ENCODE results near the gene SYT5.

DNA sequence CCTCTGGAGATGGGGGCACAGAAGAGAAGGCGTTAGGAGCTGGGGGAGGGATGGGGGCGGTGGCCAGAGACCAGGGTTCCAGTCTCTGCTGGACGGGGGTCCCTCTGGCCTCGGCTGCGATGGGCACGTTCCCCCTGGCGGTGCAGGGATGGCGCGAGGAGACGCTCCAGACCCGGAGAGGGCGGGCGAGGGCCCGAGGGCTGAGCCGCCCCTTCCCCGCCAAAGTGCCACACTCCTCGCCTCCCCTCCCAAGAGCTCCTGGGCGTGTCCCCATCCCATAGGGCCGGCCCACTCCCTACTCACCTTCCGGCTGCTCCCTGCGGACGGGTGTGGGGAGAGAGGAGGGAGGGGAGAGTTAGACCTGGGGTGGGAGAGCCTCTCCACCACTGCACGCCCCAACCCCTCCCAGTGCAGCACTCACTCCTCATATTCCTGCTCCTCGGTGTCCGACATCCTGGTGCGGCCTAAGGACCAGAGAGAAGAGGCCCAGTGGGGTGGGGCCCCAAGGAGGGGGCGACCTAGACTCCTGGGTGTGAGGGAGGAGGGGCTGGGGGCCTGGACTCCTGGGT lies 33.3 kb downstream of the SYT5 start:
- TF ChIP-seq, protein P1, sequence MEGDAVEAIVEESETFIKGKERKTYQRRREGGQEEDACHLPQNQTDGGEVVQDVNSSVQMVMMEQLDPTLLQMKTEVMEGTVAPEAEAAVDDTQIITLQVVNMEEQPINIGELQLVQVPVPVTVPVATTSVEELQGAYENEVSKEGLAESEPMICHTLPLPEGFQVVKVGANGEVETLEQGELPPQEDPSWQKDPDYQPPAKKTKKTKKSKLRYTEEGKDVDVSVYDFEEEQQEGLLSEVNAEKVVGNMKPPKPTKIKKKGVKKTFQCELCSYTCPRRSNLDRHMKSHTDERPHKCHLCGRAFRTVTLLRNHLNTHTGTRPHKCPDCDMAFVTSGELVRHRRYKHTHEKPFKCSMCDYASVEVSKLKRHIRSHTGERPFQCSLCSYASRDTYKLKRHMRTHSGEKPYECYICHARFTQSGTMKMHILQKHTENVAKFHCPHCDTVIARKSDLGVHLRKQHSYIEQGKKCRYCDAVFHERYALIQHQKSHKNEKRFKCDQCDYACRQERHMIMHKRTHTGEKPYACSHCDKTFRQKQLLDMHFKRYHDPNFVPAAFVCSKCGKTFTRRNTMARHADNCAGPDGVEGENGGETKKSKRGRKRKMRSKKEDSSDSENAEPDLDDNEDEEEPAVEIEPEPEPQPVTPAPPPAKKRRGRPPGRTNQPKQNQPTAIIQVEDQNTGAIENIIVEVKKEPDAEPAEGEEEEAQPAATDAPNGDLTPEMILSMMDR (IDR thresholded peaks at IDR 0.05): no peak
- TF ChIP-seq POLR2A (IDR thresholded peaks at IDR 0.05): no peak
